HEK293 (cell line): ENCODE data around the gene ZNF436.
"Not testable (repeated sequence)": the region's sequence is repeated elsewhere in the genome, so short reads cannot be mapped to it uniquely, and the experiment has no call there.

Experiments used
- CTCF ChIA-PET: fragments of 350-600 bp; formaldehyde crosslinking; extraction: SDS; loops from one replicate; lab custom pipeline; 2021; ENCODE audit warnings: antibody characterized with exemption; lab: Yijun Ruan, JAX
- POLR2A ChIA-PET: fragments of 300-600 bp; formaldehyde crosslinking; extraction: SDS; loops from one replicate; lab custom pipeline; 2020; ENCODE audit warnings: antibody characterized with exemption, inconsistent platforms; lab: Yijun Ruan, JAX
- H3K27ac ChIP-seq: fragments of 200-500 bp; sonication (Bioruptor generic); 2 replicates; pipeline ENCODE4 v1.5.1; 2014; ENCODE audit warnings: low read depth, low read length, control low read depth, inconsistent platforms; ENCODE audit errors: extremely low read depth
- H3K36me3 ChIP-seq, 2 experiments: fragments of 200-500 bp in 1 of 2; sonication (Bioruptor generic) in 1 of 2; 1 replicate in 1 of 2; 2 replicates in 1 of 2; pipeline ENCODE4 v1.5.1; 2014 to 2017; ENCODE audit warnings: inconsistent platforms in 2 of 2, low read length in 2 of 2; ENCODE audit not compliant: control insufficient read depth in 2 of 2, insufficient read depth in 1 of 2
- H3K4me1 ChIP-seq: fragments of 200-500 bp; sonication (Bioruptor generic); 2 replicates; pipeline ENCODE4 v1.5.1; 2014; ENCODE audit warnings: mild to moderate bottlenecking, low read length, inconsistent platforms; ENCODE audit not compliant: control insufficient read depth, insufficient read depth
- H3K4me3 ChIP-seq: 2 replicates; pipeline ENCODE4 v1.5.1; 2011; ENCODE audit warnings: low read depth, mild to moderate bottlenecking, control low read depth, low read length, moderate library complexity
- H3K9me3 ChIP-seq: fragments of 200-500 bp; sonication (Bioruptor generic); 2 replicates; pipeline ENCODE4 v1.5.1; 2014; ENCODE audit warnings: low read depth, low read length, inconsistent platforms; ENCODE audit not compliant: control insufficient read depth, insufficient read depth
- EGR2 ChIP-seq: fragments of 450-650 bp; formaldehyde crosslinking; IDR thresholded peaks from 2 replicates; pipeline ENCODE4 v1.5.1; 2016; ENCODE audit warnings: low read depth, missing biosample characterization, missing genetic modification characterization
- INSM2 ChIP-seq: fragments of 450-650 bp; formaldehyde crosslinking; IDR thresholded peaks from 2 replicates; pipeline ENCODE4 v1.5.1; 2016; ENCODE audit warnings: missing biosample characterization, missing genetic modification characterization
- PRDM10 ChIP-seq: fragments of 450-650 bp; formaldehyde crosslinking; IDR thresholded peaks from 2 replicates; pipeline ENCODE4 v1.5.1; 2016; ENCODE audit warnings: missing biosample characterization, missing genetic modification characterization
- TSHZ1 ChIP-seq: fragments of 450-650 bp; formaldehyde crosslinking; IDR thresholded peaks from 2 replicates; pipeline ENCODE4 v1.5.1; 2016; ENCODE audit warnings: missing biosample characterization, missing genetic modification characterization, borderline replicate concordance
- ZBTB10 ChIP-seq: fragments of 450-650 bp; formaldehyde crosslinking; IDR thresholded peaks from 2 replicates; pipeline ENCODE4 v1.5.1; 2016; ENCODE audit warnings: missing biosample characterization, missing genetic modification characterization
- ZBTB20 ChIP-seq: fragments of 450-650 bp; formaldehyde crosslinking; IDR thresholded peaks from 2 replicates; pipeline ENCODE4 v1.5.1; 2016; ENCODE audit warnings: missing biosample characterization, missing genetic modification characterization
- ZBTB48 ChIP-seq: fragments of 450-650 bp; formaldehyde crosslinking; IDR thresholded peaks from 2 replicates; pipeline ENCODE4 v1.5.1; 2016; ENCODE audit warnings: missing biosample characterization, missing genetic modification characterization
- ZFHX2 ChIP-seq: fragments of 450-650 bp; formaldehyde crosslinking; conservative IDR thresholded peaks from 2 replicates; pipeline ENCODE4 v1.5.1; 2016; ENCODE audit warnings: missing biosample characterization, missing genetic modification characterization
- ZFP3 ChIP-seq: fragments of 450-650 bp; formaldehyde crosslinking; IDR thresholded peaks from 2 replicates; pipeline ENCODE4 v1.5.1; 2016; ENCODE audit warnings: low read depth, missing biosample characterization, missing genetic modification characterization
- ZNF132 ChIP-seq: fragments of 450-650 bp; formaldehyde crosslinking; IDR thresholded peaks from 2 replicates; pipeline ENCODE4 v1.5.1; 2017; ENCODE audit warnings: missing biosample characterization, missing genetic modification characterization, borderline replicate concordance
- ZNF341 ChIP-seq: fragments of 450-650 bp; formaldehyde crosslinking; IDR thresholded peaks from 2 replicates; pipeline ENCODE4; 2016; ENCODE audit warnings: low read depth, missing biosample characterization, missing genetic modification characterization
- ZNF510 ChIP-seq: fragments of 450-650 bp; formaldehyde crosslinking; IDR thresholded peaks from 2 replicates; pipeline ENCODE4 v1.5.1; 2018; ENCODE audit warnings: mild to moderate bottlenecking, missing genetic modification characterization, missing biosample characterization; ENCODE audit not compliant: insufficient replicate concordance
- ZNF596 ChIP-seq: fragments of 450-650 bp; IDR thresholded peaks from 2 replicates; pipeline ENCODE4 v1.5.0; 2018; ENCODE audit warnings: missing biosample characterization, mild to moderate bottlenecking, missing genetic modification characterization, moderate library complexity
- ZNF600 ChIP-seq: fragments of 450-650 bp; formaldehyde crosslinking; IDR thresholded peaks from 2 replicates; pipeline ENCODE4 v1.5.1; 2016; ENCODE audit warnings: missing biosample characterization, missing genetic modification characterization
- ZNF623 ChIP-seq: fragments of 450-650 bp; formaldehyde crosslinking; IDR thresholded peaks from 2 replicates; pipeline ENCODE4 v1.5.1; 2016; ENCODE audit warnings: missing biosample characterization, missing genetic modification characterization

ZNF436 gene

GRCh38 chr1:23376890-23377811 lies 7.5 kb upstream of the ZNF436 start (continued):
- TF ChIP-seq ZBTB10 (tag by site-specific recombination), result no peak
- no peak for TF ChIP-seq ZNF132 (tag by site-specific recombination)

GRCh38 chr1:23374079-23374735 lies 4.6 kb upstream of the ZNF436 start:
- POLR2A ChIA-PET, H3K4me3 ChIP-seq, H3K27ac ChIP-seq, H3K9me3 ChIP-seq, H3K36me3 ChIP-seq: not testable (repeated sequence)
- CTCF ChIA-PET, result interaction anchor here (1.3 kb wide), 1 partner anchor 29 kb away, joined by 3 read pairs; no protein-coding TSS in a partner anchor
- H3K4me1 ChIP-seq, result peaks cover 19% of the 10 kb centered on the region

- Histone ChIP-seq H3K9me3 (no peaks in the 10 kb centered on the region), H3K27ac (no peak overlapping the region), H3K4me3 (no peak overlapping the region), H3K36me3 (peaks cover 0 to 9% of the 10 kb centered on the region in 2 experiments; a peak in 1 of 3 replicates), H3K4me1 (peaks cover 19% of the 10 kb centered on the region)
- ChIA-PET CTCF (interaction anchor here (0.5 to 1.2 kb wide), 2 partner anchors 28 to 30 kb away, joined by 3 read pairs; partner anchors contain the start of gene HNRNPR), POLR2A (interaction anchor here (0.6 to 5.4 kb wide), 2 partner anchors 28 to 191 kb away, joined by 6 to 121 read pairs; partner anchors contain the start of gene HNRNPR)
- TF ChIP-seq TSHZ1 (tag by site-specific recombination) (no peak), INSM2 (tag by site-specific recombination) (no peak), ZNF623 (tag by site-specific recombination) (peak; percentile 72), ZFP3 (tag by site-specific recombination) (peak; percentile 58), ZNF510 (tag by site-specific recombination) (no peak), ZNF596 (tag by site-specific recombination) (no peak), PRDM10 (tag by site-specific recombination) (peak; percentile 59; the same call in 1 of the 2 replicates), ZNF600 (peak; percentile 99), EGR2 (peak; percentile 100), ZNF341 (peak; percentile 73), ZBTB20 (tag by site-specific recombination) (0 out of 2 replicates have a peak, but pooled peaks have one; percentile 9), ZBTB48 (tag by site-specific recombination) (0 out of 2 replicates have a peak, but pooled peaks have one; percentile 32), ZFHX2 (peak; percentile 100)
These were observed 2.6 kb upstream of the ZNF436 start for GRCh38 chr1:23371987-23372880.
